ENCODE results near the gene GRAMD4.

- TF ChIP-seq POLR2A (IDR thresholded peaks at IDR 0.05) (no peak), CTCF (IDR thresholded peaks at IDR 0.05 in 4 of 5, conservative IDR thresholded peaks at IDR 0.05 in 1 of 5) (no peak)
Observed at GRCh38 chr22:46635756-46636155, 15.6 kb downstream of the GRAMD4 start.

All from gastrocnemius medialis (tissue), 4 donors.